H1 (cell line): Measurements from ENCODE around the gene AMBP. TPM values are rescaled to one million over a fixed set of nuclear protein-coding genes. Genes with fewer than 3 reads are reported as not detected.

ENCODE experiments used
- CTCF ChIA-PET: fragments of 300-600 bp; sonication (Branson Sonifier 250); formaldehyde crosslinking; loops from one replicate; lab custom pipeline; 2021; ENCODE audit not compliant: partially characterized antibody; lab: Charles Lee
- POLR2A ChIA-PET: fragments of 300-600 bp; sonication (Branson Sonifier 250); formaldehyde crosslinking; loops from one replicate; lab custom pipeline; 2021; ENCODE audit warnings: inconsistent platforms; ENCODE audit not compliant: partially characterized antibody; lab: Charles Lee
- DNase-seq, 2 experiments: peaks; one replicate each; pipeline versions ENCODE4 v3.0.0 to v3.0.0-alpha.2; 2010 to 2022; ENCODE audit warnings: low spot score in 2 of 2, low read depth in 1 of 2, mixed read lengths in 1 of 2
- FAIRE-seq: peaks from 2 replicates; lab custom pipeline; 2011; peaks lifted over from hg19 to GRCh38; lab: Jason Lieb, UNC
- H2AFZ ChIP-seq: 2 replicates; pipeline ENCODE4 v1.8.1; 2012; ENCODE audit warnings: low read length, inconsistent platforms
- H2AK5ac ChIP-seq: 2 replicates; pipeline ENCODE4 v1.6.1; 2013; ENCODE audit warnings: low read depth, low read length
- H2BK120ac ChIP-seq: replicated peaks from 2 replicates; pipeline ENCODE3; 2013; ENCODE audit warnings: low read depth, low read length, inconsistent platforms
- H2BK12ac ChIP-seq: 2 replicates; pipeline ENCODE4 v1.6.1; 2013; ENCODE audit warnings: low read depth, low read length
- H2BK15ac ChIP-seq: 2 replicates; pipeline ENCODE4 v1.6.1; 2013; ENCODE audit warnings: low read length
- H2BK20ac ChIP-seq: 2 replicates; pipeline ENCODE4 v1.6.1; 2013; ENCODE audit warnings: low read length
- H2BK5ac ChIP-seq: 2 replicates; pipeline ENCODE4 v1.6.1; 2013; ENCODE audit warnings: low read depth, low read length
- H3K14ac ChIP-seq: 2 replicates; pipeline ENCODE4 v1.6.1; 2013; ENCODE audit warnings: inconsistent platforms; ENCODE audit not compliant: insufficient read length
- H3K18ac ChIP-seq: 2 replicates; pipeline ENCODE4 v1.6.1; 2013; ENCODE audit warnings: low read length; ENCODE audit errors: extremely low read depth
- H3K23ac ChIP-seq: 2 replicates; pipeline ENCODE4 v1.6.1; 2013; ENCODE audit warnings: inconsistent platforms; ENCODE audit not compliant: insufficient read length
- H3K23me2 ChIP-seq: 2 replicates; pipeline ENCODE4 v1.6.1; 2013; ENCODE audit warnings: low read depth, low read length
- H3K27ac ChIP-seq: 2 replicates; pipeline ENCODE4 v1.6.1; 2011; ENCODE audit warnings: low read depth, low read length, inconsistent platforms
- H3K27me3 ChIP-seq, 4 experiments: replicated peaks in 1 of 4; 1 replicate in 1 of 4; 2 replicates in 3 of 4; pipeline versions ENCODE4 v1.6.1 to v1.8.1; 2011 to 2013; ENCODE audit warnings: low read length in 3 of 4, mild to moderate bottlenecking in 3 of 4, inconsistent platforms in 2 of 4, mixed read lengths in 2 of 4, moderate library complexity in 1 of 4; ENCODE audit not compliant: control insufficient read depth in 3 of 4, insufficient read depth in 3 of 4; ENCODE audit errors: extremely low read depth in 1 of 4
- H3K36me3 ChIP-seq, 4 experiments: 2 replicates each; pipeline versions ENCODE4 v1.6.1 to v1.8.1; 2011 to 2013; ENCODE audit warnings: mild to moderate bottlenecking in 4 of 4, low read length in 3 of 4, moderate library complexity in 2 of 4, control low read depth in 1 of 4, inconsistent platforms in 1 of 4; ENCODE audit not compliant: insufficient read depth in 4 of 4, control insufficient read depth in 2 of 4
- H3K4ac ChIP-seq: replicated peaks from 2 replicates; pipeline ENCODE3; 2013; ENCODE audit warnings: low read length, low read depth, mixed read lengths, inconsistent platforms; ENCODE audit not compliant: insufficient read length
- H3K4me1 ChIP-seq, 4 experiments: replicated peaks in 1 of 4; 1 replicate in 1 of 4; 2 replicates in 3 of 4; pipeline versions ENCODE4 v1.6.1 to v1.8.1; 2011 to 2013; ENCODE audit warnings: low read length in 3 of 4, inconsistent platforms in 2 of 4, mixed read lengths in 1 of 4; ENCODE audit not compliant: insufficient read depth in 4 of 4, control insufficient read depth in 3 of 4
- H3K4me2 ChIP-seq, 2 experiments: 2 replicates each; pipeline versions ENCODE4 v1.6.1 to v1.8.1; 2011 to 2013; ENCODE audit warnings: low read depth in 2 of 2, low read length in 2 of 2, control low read depth in 1 of 2, inconsistent platforms in 1 of 2, mild to moderate bottlenecking in 1 of 2; ENCODE audit not compliant: insufficient read depth in 1 of 2
- H3K4me3 ChIP-seq, 4 experiments: fragments of 200-600, 300-600 bp in 1 of 4; sonication (generic), shearing (Covaris generic), sonication (Bioruptor Twin) in 1 of 4; 2 replicates each; pipeline versions ENCODE4 v1.5.1 to v1.8.1; 2011 to 2016; ENCODE audit warnings: low read length in 4 of 4, low read depth in 3 of 4, control low read depth in 2 of 4, inconsistent platforms in 2 of 4, mild to moderate bottlenecking in 2 of 4, mixed read lengths in 1 of 4, moderate library complexity in 1 of 4; ENCODE audit not compliant: insufficient read depth in 2 of 4; ENCODE audit errors: extremely low read depth in 1 of 4
- H3K56ac ChIP-seq: replicated peaks from 2 replicates; pipeline ENCODE3; 2013; ENCODE audit warnings: low read depth, mild to moderate bottlenecking, mixed read lengths, low read length, inconsistent platforms; ENCODE audit not compliant: insufficient read length
- H3K79me1 ChIP-seq: 2 replicates; pipeline ENCODE4 v1.6.1; 2013; ENCODE audit warnings: low read depth, low read length, control low read depth
- H3K79me2 ChIP-seq, 2 experiments: 2 replicates each; pipeline versions ENCODE4 v1.6.1 to v1.8.1; 2012 to 2013; ENCODE audit warnings: low read length in 2 of 2, mild to moderate bottlenecking in 2 of 2, inconsistent platforms in 1 of 2; ENCODE audit not compliant: insufficient read depth in 2 of 2, control insufficient read depth in 1 of 2
- H3K9ac ChIP-seq, 4 experiments: replicated peaks in 1 of 4; 1 replicate in 1 of 4; 2 replicates in 3 of 4; pipeline versions ENCODE4 v1.6.1 to v1.8.1; 2011 to 2013; ENCODE audit warnings: low read depth in 3 of 4, low read length in 3 of 4, control low read depth in 2 of 4, mild to moderate bottlenecking in 2 of 4, moderate library complexity in 2 of 4, inconsistent platforms in 1 of 4; ENCODE audit errors: extremely low read depth in 1 of 4
- H3K9me3 ChIP-seq, 2 experiments: 2 replicates each; pipeline versions ENCODE4 v1.6.1 to v1.8.1; 2012 to 2013; ENCODE audit warnings: mild to moderate bottlenecking in 2 of 2, moderate library complexity in 2 of 2, control low read depth in 1 of 2, inconsistent platforms in 1 of 2, low read depth in 1 of 2, low read length in 1 of 2, mixed read lengths in 1 of 2; ENCODE audit not compliant: insufficient read depth in 2 of 2
- H4K20me1 ChIP-seq, 2 experiments: replicated peaks in 1 of 2; 2 replicates each; pipeline versions ENCODE3 to v1.8.1; 2011 to 2013; ENCODE audit warnings: inconsistent platforms in 2 of 2, low read length in 2 of 2, mild to moderate bottlenecking in 1 of 2; ENCODE audit not compliant: insufficient read depth in 2 of 2, control insufficient read depth in 1 of 2
- H4K5ac ChIP-seq: 2 replicates; pipeline ENCODE4 v1.6.1; 2013; ENCODE audit warnings: low read length, low read depth, mixed read lengths, inconsistent platforms; ENCODE audit not compliant: insufficient read length
- H4K8ac ChIP-seq: 2 replicates; pipeline ENCODE4 v1.8.0; 2013; ENCODE audit warnings: mild to moderate bottlenecking, moderate library complexity, low read length, inconsistent platforms; ENCODE audit not compliant: insufficient read depth; ENCODE audit errors: extremely low read depth
- H4K91ac ChIP-seq: replicated peaks from 2 replicates; pipeline ENCODE3; 2013; ENCODE audit warnings: low read length, mixed read lengths, inconsistent platforms; ENCODE audit not compliant: insufficient read length
- GTF2F1 ChIP-seq: IDR thresholded peaks from 2 replicates; pipeline ENCODE4 v1.6.1; 2012; ENCODE audit warnings: low read depth, low read length, improper control_type of control experiment, borderline replicate concordance
- HDAC6 ChIP-seq: IDR thresholded peaks from one replicate; pipeline ENCODE4 v1.7.1; 2012; ENCODE audit warnings: low read depth, mild to moderate bottlenecking, inconsistent platforms, low read length, moderate library complexity
- KDM1A ChIP-seq: fragments of 200-600, 300-600 bp; sonication (generic); IDR thresholded peaks from 2 replicates; pipeline ENCODE4 v1.7.1; 2016; ENCODE audit warnings: mild to moderate bottlenecking, low read length, borderline replicate concordance
- MAFK ChIP-seq: IDR thresholded peaks from 2 replicates; pipeline ENCODE4 v1.6.1; 2012; ENCODE audit warnings: low read depth, mild to moderate bottlenecking, improper control_type of control experiment, low read length
- RBBP5 ChIP-seq: IDR thresholded peaks from 2 replicates; pipeline ENCODE4 v1.7.1; 2012; ENCODE audit warnings: low read depth, mild to moderate bottlenecking, inconsistent platforms, low read length, moderate library complexity, borderline replicate concordance
- RNF2 ChIP-seq: fragments of 200-900, 300-1000 bp; sonication (generic); IDR thresholded peaks from 2 replicates; pipeline ENCODE4 v1.7.1; 2016; ENCODE audit warnings: borderline replicate concordance, low read depth, mild to moderate bottlenecking, antibody characterized with exemption, low read length; ENCODE audit not compliant: poor library complexity, severe bottlenecking; ENCODE audit errors: missing control alignments
- TBP ChIP-seq: IDR thresholded peaks from 2 replicates; pipeline ENCODE4 v1.6.1; 2011; ENCODE audit warnings: low read depth, low read length, improper control_type of control experiment
- TCF12 ChIP-seq: IDR thresholded peaks from 2 replicates; pipeline ENCODE4 v1.6.1; 2011; ENCODE audit warnings: low read depth, mild to moderate bottlenecking, low read length
- TEAD4 ChIP-seq: IDR thresholded peaks from 2 replicates; pipeline ENCODE4 v1.6.1; 2012; ENCODE audit warnings: low read depth, low read length, inconsistent platforms, mixed read lengths
- ZNF274 ChIP-seq: IDR thresholded peaks from 2 replicates; pipeline ENCODE4 v1.7.0; 2012; ENCODE audit warnings: low read length, borderline replicate concordance; ENCODE audit errors: extremely low read depth
- WGBS, 2 experiments: shearing (Covaris generic) in 1 of 2; methylation state at CpG; one replicate each; pipeline versions ENCODE4 v1.1.6 to v1.1.7; 2013 to 2015; ENCODE audit warnings: low lambda C conversion rate in 2 of 2, mixed read lengths in 2 of 2, inconsistent platforms in 1 of 2, low coverage in 1 of 2, missing lambda C conversion rate in 1 of 2; ENCODE audit not compliant: insufficient replicate concordance in 2 of 2, insufficient coverage in 1 of 2, insufficient read length in 1 of 2; ENCODE audit errors: extremely low coverage in 1 of 2, missing lambda C conversion rate in 1 of 2; 5-methylcytosine and 5-hydroxymethylcytosine counted together
- polyA plus RNA-seq, 7 experiments: library from polyadenylated mRNA; depleted of rRNA in 3 of 7; stranded (reverse) in 5 of 7; unstranded in 2 of 7; fragments of >200 nt in 5 of 7; fragments of 200-250 nt in 2 of 7; gene quantifications; 1 replicate in 5 of 7; 2 replicates in 1 of 7; 4 replicates in 1 of 7; pipeline versions ENCODE4 v1.2.1 to v1.2.3, GENCODE V29; 2011 to 2013; ENCODE audit warnings: missing spikeins in 2 of 7, mixed read lengths in 2 of 7
- total RNA-seq: library from RNA; stranded (reverse); fragmentation: NEBNext Ultra II Directional; extraction: Animal tissue kit (Norgen Biotek cat#: 25700); gene quantifications from 2 replicates; pipeline ENCODE4 v1.2.1, GENCODE V29; 2021
- TF ChIP-seq, protein P1 (sequence below): IDR thresholded peaks from 2 replicates; pipeline ENCODE4 v1.6.1; 2011; ENCODE audit warnings: low read length, improper control_type of control experiment

The AMBP gene
- total and polyA plus RNA-seq, 2 of the 8 experiments (the other 6 are each of a cell fraction or from before 2014, with no cell fraction given) = 3.0 to 4.0 TPM

DNA sequence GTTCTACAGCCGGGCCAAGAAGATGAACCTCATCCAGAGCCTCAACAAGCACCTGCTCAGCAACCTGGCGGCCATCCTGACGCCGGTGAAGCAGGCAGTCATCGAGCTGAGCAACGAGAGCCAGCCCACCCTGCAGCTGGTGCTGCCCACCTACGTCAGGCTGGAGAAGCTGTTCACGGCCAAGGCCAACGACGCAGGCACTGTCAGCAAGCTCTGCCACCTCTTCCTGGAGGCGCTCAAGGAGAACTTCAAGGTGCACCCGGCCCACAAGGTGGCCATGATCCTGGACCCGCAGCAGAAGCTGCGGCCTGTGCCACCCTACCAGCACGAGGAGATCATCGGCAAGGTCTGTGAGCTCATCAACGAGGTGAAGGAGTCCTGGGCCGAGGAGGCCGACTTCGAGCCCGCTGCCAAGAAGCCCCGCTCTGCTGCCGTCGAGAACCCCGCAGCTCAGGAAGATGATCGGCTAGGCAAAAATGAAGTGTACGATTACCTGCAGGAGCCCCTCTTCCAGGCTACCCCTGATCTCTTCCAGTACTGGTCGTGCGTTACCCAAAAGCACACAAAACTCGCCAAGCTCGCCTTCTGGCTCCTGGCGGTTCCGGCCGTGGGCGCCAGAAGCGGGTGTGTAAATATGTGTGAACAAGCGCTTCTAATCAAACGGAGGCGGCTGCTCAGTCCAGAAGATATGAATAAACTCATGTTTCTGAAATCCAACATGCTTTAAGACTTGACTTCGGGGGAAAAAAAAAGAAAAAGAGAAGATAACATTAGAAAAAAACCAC, 28.5 kb downstream of the AMBP start:
- H3K27me3 ChIP-seq = no peaks in the 10 kb centered on the region
- H3K4me2 ChIP-seq = no peak overlapping the region
- H2AK5ac ChIP-seq = no peak overlapping the region
- no peak overlapping the region for H2AFZ ChIP-seq
- H3K79me2 ChIP-seq = no peaks in the 10 kb centered on the region
- H2BK20ac ChIP-seq = no peak overlapping the region
- no peak overlapping the region for H2BK120ac ChIP-seq
- no peak overlapping the region for H4K8ac ChIP-seq
- H4K5ac ChIP-seq = no peak overlapping the region
- H3K79me1 ChIP-seq = no peaks in the 10 kb centered on the region
- H3K36me3 ChIP-seq = peaks cover 7 to 33% (median 14%) of the 10 kb centered on the region in 4 experiments; a peak in 7 of 8 replicates
- ChIA-PET POLR2A (no interaction called here), CTCF (interaction anchor here (0.5 to 1.7 kb wide), 10 partner anchors 8 to 1184 kb away, joined by 3 to 5 read pairs (median 4); no protein-coding TSS in a partner anchor)
- no peak overlapping the region for H3K23ac ChIP-seq
- H3K27ac ChIP-seq = no peak overlapping the region
- H3K14ac ChIP-seq = no peak overlapping the region
- no peaks in the 10 kb centered on the region for H3K23me2 ChIP-seq
- no peak overlapping the region for H3K4me3 ChIP-seq
- no peak overlapping the region for H3K9ac ChIP-seq
- no peak overlapping the region for H3K56ac ChIP-seq
- no peak for FAIRE-seq
- H3K9me3 ChIP-seq = no peaks in the 10 kb centered on the region
- H3K4me1 ChIP-seq = no peaks in the 10 kb centered on the region
- H2BK15ac ChIP-seq = no peak overlapping the region
- H2BK5ac ChIP-seq = no peak overlapping the region; the same call in 1 of the 2 replicates
- H3K18ac ChIP-seq = no peak overlapping the region
- no peak for DNase-seq
- H4K20me1 ChIP-seq = peaks cover 0 to 3% of the 10 kb centered on the region in 2 experiments
- no peak overlapping the region for H2BK12ac ChIP-seq
- WGBS, 2 experiments = 91% methylated on average over 40 of the region's 40 CpGs; no CpG with 5 or more reads in 1 of the 2 experiments
- H4K91ac ChIP-seq = no peak overlapping the region
- H3K4ac ChIP-seq = no peak overlapping the region
- no peak for TF ChIP-seq HDAC6
- no peak for TF ChIP-seq MAFK
- no peak for TF ChIP-seq GTF2F1
- TF ChIP-seq TCF12 = no peak
- no peak for TF ChIP-seq RBBP5
- no peak for TF ChIP-seq RNF2
- no peak for TF ChIP-seq TBP
- TF ChIP-seq TEAD4 = no peak
- TF ChIP-seq ZNF274 = no peak
- TF ChIP-seq, protein P1, sequence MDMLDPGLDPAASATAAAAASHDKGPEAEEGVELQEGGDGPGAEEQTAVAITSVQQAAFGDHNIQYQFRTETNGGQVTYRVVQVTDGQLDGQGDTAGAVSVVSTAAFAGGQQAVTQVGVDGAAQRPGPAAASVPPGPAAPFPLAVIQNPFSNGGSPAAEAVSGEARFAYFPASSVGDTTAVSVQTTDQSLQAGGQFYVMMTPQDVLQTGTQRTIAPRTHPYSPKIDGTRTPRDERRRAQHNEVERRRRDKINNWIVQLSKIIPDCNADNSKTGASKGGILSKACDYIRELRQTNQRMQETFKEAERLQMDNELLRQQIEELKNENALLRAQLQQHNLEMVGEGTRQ = no peak
- no peak for TF ChIP-seq KDM1A
